ENCODE data around the gene MXD1. TPM values are rescaled to one million over a fixed set of nuclear protein-coding genes. Genes with fewer than 3 reads are reported as not detected.

MXD1 gene
- total RNA-seq, 1 donor from 2014 or later, result 10.9 TPM

DNA sequence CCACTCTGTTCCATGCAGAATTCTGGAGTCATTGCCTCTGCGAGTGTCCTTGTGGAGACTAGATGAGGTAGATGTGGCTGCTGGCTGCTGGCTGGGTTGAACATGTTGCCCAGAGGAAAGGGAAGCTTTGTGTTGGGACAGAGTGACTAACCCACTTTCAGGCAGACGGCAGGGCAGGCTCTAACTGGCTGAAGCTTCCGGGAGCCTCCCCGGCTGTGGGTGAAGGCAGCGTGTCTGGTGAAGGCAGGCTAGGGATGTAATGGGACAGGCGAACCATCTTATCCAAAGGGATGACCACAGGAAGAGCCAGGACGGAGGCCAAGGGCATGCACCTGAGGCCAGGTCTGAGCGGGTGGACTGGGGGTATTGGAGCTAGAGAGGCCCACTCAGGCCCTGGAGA, 30.5 kb downstream of the MXD1 start:
- no peak for TF ChIP-seq CTCF (IDR thresholded peaks at IDR 0.05)
- ChIA-PET CTCF (no interaction called here), POLR2A (no interaction called here)
- no peak for DNase-seq
- Mint-ChIP-seq H3K36me3 (ENCODE audit: low read depth) (peaks cover 28% of the 10 kb centered on the region), H3K27me3 (peaks cover 2% of the 10 kb centered on the region), H3K4me1 (peaks cover 7% of the 10 kb centered on the region), H3K27ac (no peak overlapping the region), H3K9me3 (no peaks in the 10 kb centered on the region), H3K4me3 (no peak overlapping the region)
- intact Hi-C loops (cut with micrococcal nuclease), result no loop called here
- ATAC-seq (ENCODE audit: low read depth), result no peak

DNA sequence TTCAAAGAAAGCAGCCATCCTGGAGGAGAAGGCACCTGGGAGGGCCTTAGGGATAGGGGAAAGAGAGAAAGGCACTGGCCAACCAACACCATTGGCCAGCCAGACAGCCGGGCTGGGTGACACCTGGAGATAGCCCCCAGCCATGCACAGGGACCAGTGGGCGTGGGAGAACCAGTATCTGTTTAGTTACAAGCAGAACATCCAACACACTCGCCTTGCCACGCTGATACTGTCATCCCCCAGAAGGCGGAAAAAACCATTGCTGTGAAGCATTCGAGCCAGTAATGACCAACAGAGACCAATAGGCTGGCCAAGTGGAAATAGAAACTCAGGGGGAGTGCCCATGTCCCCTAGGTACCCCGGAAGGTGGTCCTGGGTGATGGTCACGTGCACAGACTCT, 31.0 kb downstream of the MXD1 start:
- Mint-ChIP-seq H3K4me3 (no peak overlapping the region), H3K4me1 (peaks cover 7% of the 10 kb centered on the region), H3K9me3 (no peaks in the 10 kb centered on the region), H3K27me3 (peaks cover 2% of the 10 kb centered on the region), H3K36me3 (ENCODE audit: low read depth) (peaks cover 24% of the 10 kb centered on the region), H3K27ac (no peak overlapping the region)
- ATAC-seq (ENCODE audit: low read depth) (no peak), DNase-seq (no peak)
- TF ChIP-seq CTCF (IDR thresholded peaks at IDR 0.05), result no peak
- CTCF ChIA-PET, result no interaction called here
- POLR2A ChIA-PET, result interaction anchor here (0.6 kb wide), 1 partner anchor 1120 kb away, joined by 5 read pairs; no protein-coding TSS in a partner anchor
- intact Hi-C loops (cut with micrococcal nuclease), result no loop called here

GRCh38 chr2:69946351-69947324, 31.7 kb downstream of the MXD1 start:
- Mint-ChIP-seq H3K9me3 (no peaks in the 10 kb centered on the region), H3K27me3 (peaks cover 2% of the 10 kb centered on the region), H3K27ac (no peak overlapping the region), H3K4me3 (no peak overlapping the region), H3K36me3 (ENCODE audit: low read depth) (peaks cover 17% of the 10 kb centered on the region), H3K4me1 (peaks cover 7% of the 10 kb centered on the region)
- ATAC-seq (ENCODE audit: low read depth), result no peak
- intact Hi-C loops (cut with micrococcal nuclease), result no loop called here
- CTCF ChIA-PET, result no interaction called here
- TF ChIP-seq CTCF (IDR thresholded peaks at IDR 0.05), result no peak
- no peak for DNase-seq
- POLR2A ChIA-PET, result interaction anchor here (0.6 kb wide), 1 partner anchor 1119 kb away, joined by 5 read pairs; no protein-coding TSS in a partner anchor

- Mint-ChIP-seq H3K27ac (no peak overlapping the region), H3K4me1 (peaks cover 7% of the 10 kb centered on the region), H3K27me3 (peaks cover 2% of the 10 kb centered on the region), H3K36me3 (ENCODE audit: low read depth) (peaks cover 9% of the 10 kb centered on the region), H3K4me3 (no peak overlapping the region), H3K9me3 (no peaks in the 10 kb centered on the region)
- DNase-seq (no peak), ATAC-seq (ENCODE audit: low read depth) (no peak)
- ChIA-PET POLR2A (no interaction called here), CTCF (no interaction called here)
- TF ChIP-seq CTCF (IDR thresholded peaks at IDR 0.05), result no peak
- intact Hi-C loops (cut with micrococcal nuclease), result no loop called here
Observed at GRCh38 chr2:69947325-69947931, 32.5 kb downstream of the MXD1 start.

Measured in activated B cell treated with CpG ODN at 0.5 μM for 24 hours (primary cell).